HFFc6 (cell line): ENCODE measurements around the gene OTUD5. TPM values are rescaled to one million over a fixed set of nuclear protein-coding genes. Genes with fewer than 3 reads are reported as not detected.

Experiments
- DNase-seq: peaks from one replicate; pipeline ENCODE4 v3.0.0-alpha.2; 2018
- H3K27ac Mint-ChIP-seq: 2 replicates; pipeline ENCODE4 v1.8.0; 2020; ENCODE audit warnings: mild to moderate bottlenecking, mixed read lengths
- H3K27me3 Mint-ChIP-seq: 2 replicates; pipeline ENCODE4 v1.8.0; 2021; ENCODE audit warnings: mild to moderate bottlenecking, moderate library complexity, mixed read lengths; ENCODE audit not compliant: insufficient read depth
- H3K36me3 Mint-ChIP-seq: 2 replicates; pipeline ENCODE4 v1.8.0; 2021; ENCODE audit warnings: low read depth, mixed read lengths
- H3K4me1 Mint-ChIP-seq: 2 replicates; pipeline ENCODE4 v1.8.0; 2020; ENCODE audit warnings: low read depth, mixed read lengths
- H3K4me3 Mint-ChIP-seq: 2 replicates; pipeline ENCODE4 v1.8.0; 2020; ENCODE audit warnings: mild to moderate bottlenecking, moderate library complexity, mixed read lengths
- H3K9me3 Mint-ChIP-seq: 2 replicates; pipeline ENCODE4 v1.8.0; 2020; ENCODE audit warnings: mild to moderate bottlenecking, mixed read lengths
- total RNA-seq, 6 experiments: library from RNA; stranded (reverse); fragmentation: NEBNext Ultra II Directional; extraction: Animal tissue kit (Norgen Biotek cat#: 25700); gene quantifications; 2 replicates in 1 of 6; 3 replicates in 5 of 6; pipeline ENCODE4 v1.2.3, GENCODE V29; 2021
- TF ChIP-seq, protein P1 (sequence below): fragments of 200-600 bp; sonication (generic); IDR thresholded peaks from 2 replicates; pipeline ENCODE4 v1.5.0; 2021; ENCODE audit warnings: antibody characterized with exemption, mild to moderate bottlenecking

The OTUD5 gene
- total RNA-seq, 6 experiments from 2014 or later = 47.6 to 55.0 (median 52.7) TPM

DNA sequence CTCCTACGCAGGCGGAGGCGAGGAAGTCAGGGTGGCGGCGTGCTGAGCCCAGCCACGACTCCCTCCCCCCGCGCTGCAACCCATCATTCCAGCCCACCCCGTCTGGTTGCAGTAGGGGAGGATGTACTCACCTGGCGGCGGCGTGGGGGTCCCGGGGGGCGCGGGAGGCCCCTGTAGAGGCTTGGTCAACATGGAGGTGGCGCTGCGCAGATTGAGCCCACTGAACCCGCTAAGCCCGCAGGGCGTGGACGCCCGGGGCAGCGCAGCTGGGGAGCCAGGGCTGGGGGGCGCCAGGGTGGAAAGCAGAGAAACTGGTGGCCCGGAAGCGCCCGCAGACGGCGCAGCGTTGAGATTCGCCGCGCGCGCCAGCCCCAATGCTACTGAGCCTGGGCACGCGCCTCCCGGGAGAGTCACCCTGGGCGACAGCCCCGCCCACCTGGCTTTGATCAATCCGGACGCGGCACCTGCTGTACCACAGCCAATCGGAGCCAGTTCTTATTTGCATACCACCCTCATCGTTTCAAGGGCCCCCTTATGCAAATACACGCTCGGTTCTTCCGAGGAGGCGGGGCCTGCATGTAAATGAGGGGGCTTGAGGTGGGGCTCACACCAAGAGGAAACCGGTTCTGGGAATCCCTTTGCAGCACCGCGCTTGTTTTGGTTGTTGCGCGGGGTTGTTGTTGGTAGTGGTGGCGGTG lies 38.6 kb downstream of the OTUD5 start, which contains the start of gene PIM2:
Gene PIM2, minus strand, starts transcription at position 382 of the 698 bp plus-strand sequence. Its CDS starts 190 bp downstream, at position 192.
- TF ChIP-seq, protein P1, sequence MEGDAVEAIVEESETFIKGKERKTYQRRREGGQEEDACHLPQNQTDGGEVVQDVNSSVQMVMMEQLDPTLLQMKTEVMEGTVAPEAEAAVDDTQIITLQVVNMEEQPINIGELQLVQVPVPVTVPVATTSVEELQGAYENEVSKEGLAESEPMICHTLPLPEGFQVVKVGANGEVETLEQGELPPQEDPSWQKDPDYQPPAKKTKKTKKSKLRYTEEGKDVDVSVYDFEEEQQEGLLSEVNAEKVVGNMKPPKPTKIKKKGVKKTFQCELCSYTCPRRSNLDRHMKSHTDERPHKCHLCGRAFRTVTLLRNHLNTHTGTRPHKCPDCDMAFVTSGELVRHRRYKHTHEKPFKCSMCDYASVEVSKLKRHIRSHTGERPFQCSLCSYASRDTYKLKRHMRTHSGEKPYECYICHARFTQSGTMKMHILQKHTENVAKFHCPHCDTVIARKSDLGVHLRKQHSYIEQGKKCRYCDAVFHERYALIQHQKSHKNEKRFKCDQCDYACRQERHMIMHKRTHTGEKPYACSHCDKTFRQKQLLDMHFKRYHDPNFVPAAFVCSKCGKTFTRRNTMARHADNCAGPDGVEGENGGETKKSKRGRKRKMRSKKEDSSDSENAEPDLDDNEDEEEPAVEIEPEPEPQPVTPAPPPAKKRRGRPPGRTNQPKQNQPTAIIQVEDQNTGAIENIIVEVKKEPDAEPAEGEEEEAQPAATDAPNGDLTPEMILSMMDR = peak; percentile 17
- Mint-ChIP-seq H3K27me3 (no peaks in the 10 kb centered on the region; the same call in 1 of the 2 replicates), H3K36me3 (no peaks in the 10 kb centered on the region), H3K4me3 (peak within 1 kb of the TSS; percentile 86), H3K9me3 (no peaks in the 10 kb centered on the region), H3K4me1 (peaks cover 29% of the 10 kb centered on the region), H3K27ac (peak within 1 kb of the TSS; percentile 95)
- DNase-seq = peak; percentile 66

DNA sequence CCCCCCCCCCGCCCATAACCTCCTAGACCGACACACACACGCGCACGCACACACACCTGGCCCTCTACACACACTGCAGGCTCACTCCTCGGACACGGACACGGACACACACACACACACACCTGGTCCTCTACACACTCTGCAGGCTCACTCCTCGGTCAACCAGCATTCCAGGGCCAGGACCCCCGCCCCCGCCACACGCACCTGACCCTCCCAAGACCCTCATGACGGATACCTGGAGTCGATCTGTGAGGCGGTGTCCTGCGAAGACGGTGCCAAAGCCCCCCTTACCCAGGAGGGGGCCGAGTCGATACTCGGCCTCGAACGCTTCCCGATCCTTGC lies 39.1 kb downstream of the OTUD5 start:
- TF ChIP-seq, protein P1 = no peak
- Mint-ChIP-seq H3K4me3 (peak overlapping the region; percentile 86), H3K4me1 (peaks cover 29% of the 10 kb centered on the region), H3K36me3 (no peaks in the 10 kb centered on the region), H3K27me3 (no peaks in the 10 kb centered on the region; the same call in 1 of the 2 replicates), H3K9me3 (no peaks in the 10 kb centered on the region), H3K27ac (peak overlapping the region; percentile 95)
- no peak for DNase-seq

DNA sequence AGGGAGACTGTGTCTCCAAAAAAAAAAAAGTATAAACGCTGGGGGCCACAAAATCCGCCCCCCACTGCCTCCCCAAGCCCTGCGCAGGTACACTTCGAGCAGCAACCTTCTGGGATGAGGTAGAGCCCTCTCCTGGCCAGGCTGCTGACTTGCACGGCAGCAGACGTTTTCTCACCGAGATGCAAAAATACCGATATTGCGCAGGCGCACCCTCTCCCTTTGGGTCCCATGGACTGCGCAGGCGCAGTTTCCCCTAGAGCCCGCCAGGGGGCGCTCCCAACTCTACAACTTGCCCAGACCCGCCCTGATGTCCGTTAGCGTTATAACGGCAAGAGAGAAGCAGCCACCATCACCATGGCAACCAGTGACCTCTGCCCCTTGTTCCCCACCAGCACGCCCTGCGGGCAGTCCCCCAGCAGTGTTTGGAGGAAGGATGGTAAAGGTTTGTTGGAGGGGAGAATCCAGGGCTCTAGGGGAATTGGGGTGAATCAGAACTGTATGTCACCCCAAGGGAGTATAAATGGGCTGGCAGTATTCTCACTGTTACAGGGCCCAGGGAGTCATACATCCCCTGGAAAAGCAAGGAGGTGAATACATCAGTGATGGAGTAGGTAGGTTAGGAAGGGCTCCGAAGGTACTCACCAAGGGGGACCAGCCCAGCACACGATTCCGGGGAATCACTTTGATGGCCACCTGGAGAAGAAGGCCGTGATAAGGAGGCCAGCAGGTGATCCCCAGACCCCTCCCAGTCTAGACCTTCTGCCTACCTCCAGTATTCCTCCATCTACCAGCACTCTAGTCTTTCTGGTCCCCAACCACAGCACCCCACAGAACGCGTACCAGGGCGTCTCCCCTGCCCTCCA lies 40.0 kb downstream of the OTUD5 start:
- TF ChIP-seq, protein P1 = peak; percentile 94
- DNase-seq = peak; percentile 83
- Mint-ChIP-seq H3K36me3 (no peaks in the 10 kb centered on the region), H3K27ac (peak overlapping the region; percentile 95), H3K9me3 (no peaks in the 10 kb centered on the region), H3K4me1 (peaks cover 30% of the 10 kb centered on the region), H3K27me3 (no peaks in the 10 kb centered on the region; the same call in 1 of the 2 replicates), H3K4me3 (peak overlapping the region; percentile 86)

DNA sequence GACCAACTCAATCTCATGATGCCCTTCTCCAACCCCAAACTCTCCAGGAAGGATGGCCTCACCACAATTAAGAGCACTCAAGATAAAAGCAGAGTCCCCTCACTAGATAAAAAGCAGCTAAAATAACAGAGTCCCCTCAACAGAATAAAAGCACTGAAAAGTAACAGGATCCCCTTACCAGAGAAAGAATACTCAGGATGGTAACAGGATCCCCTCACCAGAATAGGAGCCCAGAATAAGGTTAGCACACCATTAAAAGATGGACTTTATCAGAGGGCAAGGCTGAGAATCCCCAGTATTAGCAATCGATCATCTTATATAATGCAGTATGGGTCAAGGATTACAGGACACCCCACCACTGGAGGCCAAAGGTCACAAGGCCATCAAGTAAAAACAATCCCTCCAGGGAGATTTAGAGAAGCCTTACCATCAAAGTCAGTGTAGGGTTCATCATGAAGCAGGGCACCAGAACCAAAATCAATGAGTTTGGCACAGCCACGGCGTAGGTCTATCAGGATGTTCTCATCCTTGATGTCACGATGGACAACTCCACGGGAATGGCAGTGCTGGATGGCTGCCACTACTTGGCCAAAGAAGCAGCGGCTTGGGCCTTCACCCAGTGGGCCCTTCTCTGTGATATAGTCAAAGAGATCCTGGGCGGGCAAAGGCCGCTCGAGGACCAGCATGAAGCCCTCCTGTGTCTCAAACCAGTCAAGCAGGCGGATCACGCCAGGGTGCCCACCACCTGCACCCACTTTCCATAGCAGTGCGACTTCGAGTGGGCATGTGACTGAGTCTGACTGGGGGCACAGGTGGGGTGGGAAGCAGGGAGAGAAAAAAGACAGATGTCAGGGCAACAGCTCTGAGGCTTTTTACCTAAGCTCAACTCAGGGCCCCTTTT lies 42.6 kb downstream of the OTUD5 start:
- no peak for DNase-seq
- H3K4me3 Mint-ChIP-seq = no peak overlapping the region

More for the DNA sequence above, 42.6 kb downstream of the OTUD5 start:
- Mint-ChIP-seq H3K27ac (no peak overlapping the region; the same call in 1 of the 2 replicates), H3K4me1 (peaks cover 28% of the 10 kb centered on the region), H3K36me3 (peaks cover 11% of the 10 kb centered on the region), H3K27me3 (no peaks in the 10 kb centered on the region; the same call in 1 of the 2 replicates), H3K9me3 (no peaks in the 10 kb centered on the region)
- TF ChIP-seq, protein P1 = no peak
